H9 (cell line): Measurements from ENCODE around the gene NRXN2. TPM values are rescaled to one million over a fixed set of nuclear protein-coding genes. Genes with fewer than 3 reads are reported as not detected.

Source experiments
- DNase-seq: peaks from one replicate; pipeline ENCODE4 v3.0.0-alpha.2; 2017
- H2AFZ ChIP-seq: one replicate; pipeline ENCODE4 v1.6.1; 2013; ENCODE audit warnings: mild to moderate bottlenecking, low read length, control low read depth, moderate library complexity
- H2AK5ac ChIP-seq: 2 replicates; pipeline ENCODE4 v1.6.1; 2013; ENCODE audit warnings: low read length, control low read depth, mixed read lengths; ENCODE audit not compliant: insufficient read length
- H2BK120ac ChIP-seq: one replicate; pipeline ENCODE4 v1.6.1; 2013; ENCODE audit warnings: low read depth, mild to moderate bottlenecking, low read length, control low read depth, inconsistent platforms; ENCODE audit not compliant: poor library complexity, severe bottlenecking
- H2BK12ac ChIP-seq: 2 replicates; pipeline ENCODE4 v1.6.1; 2013; ENCODE audit warnings: low read length, control low read depth, mixed read lengths, low read depth; ENCODE audit not compliant: insufficient read length
- H2BK15ac ChIP-seq: 2 replicates; pipeline ENCODE4 v1.6.1; 2013; ENCODE audit warnings: low read depth, low read length, control low read depth
- H2BK20ac ChIP-seq: one replicate; pipeline ENCODE4 v1.6.1; 2013; ENCODE audit warnings: low read depth, mild to moderate bottlenecking, low read length, control low read depth, inconsistent platforms; ENCODE audit not compliant: poor library complexity, severe bottlenecking
- H2BK5ac ChIP-seq: 2 replicates; pipeline ENCODE4 v1.6.1; 2013; ENCODE audit warnings: low read length, control low read depth, mixed read lengths; ENCODE audit not compliant: insufficient read length
- H3K14ac ChIP-seq: 2 replicates; pipeline ENCODE4 v1.6.1; 2013; ENCODE audit warnings: low read length, control low read depth; ENCODE audit not compliant: insufficient read depth
- H3K18ac ChIP-seq: 2 replicates; pipeline ENCODE4 v1.6.1; 2013; ENCODE audit warnings: low read depth, mild to moderate bottlenecking, mixed read lengths, low read length, control low read depth; ENCODE audit not compliant: insufficient read length
- H3K23ac ChIP-seq: 2 replicates; pipeline ENCODE4 v1.6.1; 2013; ENCODE audit warnings: low read length, control low read depth, mixed read lengths, low read depth; ENCODE audit not compliant: insufficient read length
- H3K23me2 ChIP-seq: 2 replicates; pipeline ENCODE4 v1.6.1; 2013; ENCODE audit warnings: low read depth, mild to moderate bottlenecking, mixed read lengths, low read length, control low read depth; ENCODE audit not compliant: insufficient read length, poor library complexity, severe bottlenecking
- H3K27ac ChIP-seq: 2 replicates; pipeline ENCODE4 v1.5.1; 2013; ENCODE audit warnings: low read length, control low read depth, mixed read lengths, low read depth; ENCODE audit not compliant: insufficient read length
- H3K27me3 ChIP-seq: 2 replicates; pipeline ENCODE4 v1.6.1; 2013; ENCODE audit warnings: low read length, control low read depth, inconsistent platforms; ENCODE audit not compliant: insufficient read depth
- H3K4ac ChIP-seq: 2 replicates; pipeline ENCODE4 v1.6.1; 2013; ENCODE audit warnings: low read depth, mild to moderate bottlenecking, control low read depth, inconsistent platforms, low read length, moderate library complexity
- H3K4me1 ChIP-seq: 2 replicates; pipeline ENCODE4 v1.6.1; 2013; ENCODE audit warnings: low read length, control low read depth, inconsistent platforms; ENCODE audit not compliant: insufficient read depth
- H3K4me2 ChIP-seq: 2 replicates; pipeline ENCODE4 v1.6.1; 2013; ENCODE audit warnings: low read length, control low read depth, mixed read lengths; ENCODE audit not compliant: insufficient read length, insufficient read depth
- H3K56ac ChIP-seq: 2 replicates; pipeline ENCODE4 v1.6.1; 2013; ENCODE audit warnings: low read depth, mild to moderate bottlenecking, mixed read lengths, low read length, control low read depth; ENCODE audit not compliant: insufficient read length
- H3K79me1 ChIP-seq: 2 replicates; pipeline ENCODE4 v1.6.1; 2013; ENCODE audit warnings: low read depth, mild to moderate bottlenecking, moderate library complexity, low read length, control low read depth, inconsistent platforms; ENCODE audit not compliant: insufficient read depth, poor library complexity, severe bottlenecking
- H3K79me2 ChIP-seq: 2 replicates; pipeline ENCODE4 v1.6.1; 2013; ENCODE audit warnings: low read length, control low read depth, inconsistent platforms; ENCODE audit not compliant: insufficient read depth
- H3K9ac ChIP-seq: 2 replicates; pipeline ENCODE4 v1.6.1; 2013; ENCODE audit warnings: low read length, control low read depth, mixed read lengths; ENCODE audit not compliant: insufficient read length; ENCODE audit errors: extremely low read depth
- H3K9me3 ChIP-seq: one replicate; pipeline ENCODE4 v1.6.1; 2013; ENCODE audit warnings: low read depth, low read length, inconsistent platforms; ENCODE audit not compliant: control insufficient read depth
- H3T11ph ChIP-seq: one replicate; pipeline ENCODE4 v1.6.1; 2013; ENCODE audit warnings: mild to moderate bottlenecking, low read length, control low read depth, inconsistent platforms
- H4K20me1 ChIP-seq: one replicate; pipeline ENCODE4 v1.6.1; 2013; ENCODE audit not compliant: control insufficient read depth, insufficient read length, insufficient read depth
- H4K5ac ChIP-seq: 2 replicates; pipeline ENCODE4 v1.6.1; 2013; ENCODE audit warnings: low read depth, mild to moderate bottlenecking, mixed read lengths, low read length, control low read depth; ENCODE audit not compliant: insufficient read length
- H4K8ac ChIP-seq: replicated peaks from 2 replicates; pipeline ENCODE4 v1.6.1; 2013; ENCODE audit warnings: low read length, control low read depth, mixed read lengths, low read depth; ENCODE audit not compliant: insufficient read length
- H4K91ac ChIP-seq: 2 replicates; pipeline ENCODE4 v1.6.1; 2013; ENCODE audit warnings: low read depth, mild to moderate bottlenecking, moderate library complexity, mixed read lengths, low read length, control low read depth; ENCODE audit not compliant: insufficient read length
- H3K27ac Mint-ChIP-seq, 3 experiments: 2 replicates in 2 of 3; 3 replicates in 1 of 3; pipeline ENCODE4 v1.8.0; 2020 to 2021; ENCODE audit warnings: mixed read lengths in 3 of 3, mild to moderate bottlenecking in 1 of 3, moderate library complexity in 1 of 3
- H3K27me3 Mint-ChIP-seq: 2 replicates; pipeline ENCODE4 v1.8.0; 2021; ENCODE audit warnings: low read depth, mild to moderate bottlenecking, moderate library complexity, mixed read lengths
- H3K36me3 Mint-ChIP-seq, 3 experiments: 2 replicates in 2 of 3; 3 replicates in 1 of 3; pipeline ENCODE4 v1.8.0; 2020 to 2021; ENCODE audit warnings: low read depth in 3 of 3, mixed read lengths in 3 of 3; ENCODE audit not compliant: insufficient read depth in 1 of 3
- H3K4me1 Mint-ChIP-seq, 2 experiments: 2 replicates each; pipeline ENCODE4 v1.8.0; 2020; ENCODE audit warnings: mixed read lengths in 2 of 2
- H3K4me3 Mint-ChIP-seq, 2 experiments: 2 replicates in 1 of 2; 3 replicates in 1 of 2; pipeline ENCODE4 v1.8.0; 2020 to 2021; ENCODE audit warnings: mild to moderate bottlenecking in 2 of 2, mixed read lengths in 2 of 2, moderate library complexity in 1 of 2
- H3K9me3 Mint-ChIP-seq, 2 experiments: 2 replicates in 1 of 2; 3 replicates in 1 of 2; pipeline ENCODE4 v1.8.0; 2020; ENCODE audit warnings: mild to moderate bottlenecking in 2 of 2, mixed read lengths in 2 of 2, moderate library complexity in 1 of 2
- CTCF ChIP-seq: fragments of 200-600 bp; sonication (generic); conservative IDR thresholded peaks from 3 replicates; pipeline ENCODE4 v1.8.0; 2021; ENCODE audit warnings: antibody characterized with exemption, mild to moderate bottlenecking
- WGBS: extraction: QIAGEN DNeasy Blood & Tissue Kit; methylation state at CpG from one replicate; pipeline ENCODE4 v1.1.7; 2013; ENCODE audit warnings: missing lambda C conversion rate, low lambda C conversion rate, mixed read lengths; ENCODE audit not compliant: insufficient read length; ENCODE audit errors: extremely low coverage; 5-methylcytosine and 5-hydroxymethylcytosine counted together
- total RNA-seq: library from RNA; stranded (reverse); gene quantifications from 2 replicates; pipeline ENCODE4 v1.2.1, GENCODE V29; 2021

NRXN2 gene
- total RNA-seq, 1 experiment from 2014 or later, result 3.9 TPM

- Histone ChIP-seq H4K91ac (no peak overlapping the region), H3K79me2 (no peaks in the 10 kb centered on the region), H2BK20ac (no peak overlapping the region), H3K18ac (no peak overlapping the region), H3K14ac (no peak overlapping the region), H2BK5ac (no peak overlapping the region), H3K4me1 (peaks cover 10% of the 10 kb centered on the region), H3K4me2 (no peak overlapping the region), H2BK120ac (no peak overlapping the region), H4K5ac (no peak overlapping the region), H3T11ph (no peak overlapping the region), H3K27me3 (peaks cover 10% of the 10 kb centered on the region; the same call in 1 of the 2 replicates), H3K79me1 (no peaks in the 10 kb centered on the region), H2AK5ac (no peak overlapping the region), H3K9ac (no peak overlapping the region), H4K8ac (no peak overlapping the region), H2BK15ac (no peak overlapping the region), H3K23me2 (no peaks in the 10 kb centered on the region), H3K9me3 (no peaks in the 10 kb centered on the region), H3K23ac (no peak overlapping the region), H3K4ac (no peak overlapping the region), H3K56ac (no peak overlapping the region), H4K20me1 (peaks cover 3% of the 10 kb centered on the region), H2BK12ac (no peak overlapping the region), H3K27ac (no peak overlapping the region), H2AFZ (no peak overlapping the region)
- Mint-ChIP-seq H3K36me3 (no peaks in the 10 kb centered on the region; a peak in 1 of 7 replicates), H3K9me3 (no peaks in the 10 kb centered on the region), H3K27me3 (peaks cover 59% of the 10 kb centered on the region), H3K4me3 (peak overlapping the region; percentile 25 to 84; a peak in 4 of 5 replicates), H3K27ac (no peak overlapping the region; a peak in 1 of 7 replicates), H3K4me1 (peaks cover 25 to 52% of the 10 kb centered on the region in 2 experiments)
- TF ChIP-seq CTCF, result no peak
- no peak for DNase-seq
- WGBS, result no CpG with 5 or more reads among the region's 36 CpGs
Measured at GRCh38 chr11:64722141-64723065, 594 bp downstream of the NRXN2 start.
